Left lung (tissue), 10 donors: Measurements from ENCODE around the gene NHS. TPM values are rescaled to one million over a fixed set of nuclear protein-coding genes. Genes with fewer than 3 reads are reported as not detected.

Experiments
- ATAC-seq: fragments of 200-7000 bp; cut with Tn5 transposase; one replicate; pipeline ENCODE4 v1.9.1; 2020; ENCODE audit warnings: moderate library complexity
- DNase-seq, 4 donors: peaks; one replicate each; pipeline ENCODE4 v3.0.0-alpha.2; 2013 to 2020
- H3K27ac ChIP-seq, 2 donors: fragments of 200-600 bp; sonication (generic) in 1 of 2; one replicate each; pipeline versions ENCODE4 v1.5.0 to v1.8.0; 2020 to 2021
- H3K27me3 ChIP-seq, 2 donors: fragments of 200-600 bp; sonication (generic) in 1 of 2; one replicate each; pipeline versions ENCODE4 v1.5.0 to v1.8.0; 2020 to 2021
- H3K36me3 ChIP-seq, 2 donors: fragments of 200-600 bp; sonication (generic) in 1 of 2; one replicate each; pipeline versions ENCODE4 v1.5.0 to v1.8.0; 2020 to 2021
- H3K4me1 ChIP-seq, 2 donors: fragments of 200-600 bp; one replicate each; pipeline ENCODE4 v1.8.0; 2021
- H3K4me3 ChIP-seq, 2 donors: fragments of 200-600 bp; sonication (generic) in 1 of 2; one replicate each; pipeline versions ENCODE4 v1.5.0 to v1.8.0; 2020 to 2021; ENCODE audit warnings: mild to moderate bottlenecking in 1 of 2
- H3K9me3 ChIP-seq, 2 donors: fragments of 200-600 bp; sonication (generic) in 1 of 2; one replicate each; pipeline versions ENCODE4 v1.5.0 to v1.8.0; 2020 to 2021
- CTCF ChIP-seq, 2 donors: fragments of 200-600 bp; sonication (generic) in 1 of 2; IDR thresholded peaks; one replicate each; pipeline versions ENCODE4 v1.5.0 to v1.8.0; 2021; ENCODE audit warnings: antibody characterized with exemption in 2 of 2
- intact Hi-C, 2 donors: fragments of 100-400 bp; cut with DNase I; formaldehyde crosslinking; loops; one replicate each; pipeline versions ENCODE4 v1.11.2 to v1.14.2; 2022
- polyA plus RNA-seq, 6 donors: library from polyadenylated mRNA; unstranded; fragments of 120-200 nt; gene quantifications; one replicate each; pipeline ENCODE4 v1.2.1, GENCODE V29; 2013; ENCODE audit not compliant: insufficient read length in 6 of 6
- total RNA-seq, 2 donors: library from RNA; stranded (reverse); fragmentation: NEBNext Ultra II Directional; extraction: Animal tissue kit (Norgen Biotek cat#: 25700); gene quantifications; one replicate each; pipeline ENCODE4 v1.2.1, GENCODE V29; 2021
- donor health status: DM: no; HTN: yes; CAD: no.
- donor health status: DM: no; HTN: no; CAD: no.

NHS gene
- total and polyA plus RNA-seq, 8 donors = 1.4 to 8.3 (median 6.5) TPM

DNA sequence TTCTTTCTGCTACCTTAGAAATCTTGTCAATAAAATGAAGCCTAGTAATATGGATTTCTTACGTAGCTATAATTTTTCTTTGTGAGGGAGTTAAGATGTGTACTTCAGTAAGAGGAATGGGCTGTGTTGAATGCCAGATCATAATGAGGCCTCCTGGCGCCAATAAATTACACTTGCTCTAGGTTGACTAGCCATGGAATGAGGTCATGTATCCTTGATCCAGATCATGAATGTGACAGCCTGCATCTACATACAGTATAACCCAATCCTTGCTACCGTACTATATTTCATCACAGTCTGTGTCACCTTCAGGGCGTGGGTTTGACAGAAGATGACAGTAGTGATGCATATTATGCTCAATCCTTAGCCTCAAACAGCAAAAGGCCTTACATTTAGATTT, 36.2 kb downstream of the NHS start:
- TF ChIP-seq CTCF (IDR thresholded peaks at IDR 0.05) = no peak
- H3K4me1 ChIP-seq = no peaks in the 10 kb centered on the region
- H3K4me3 ChIP-seq = no peak overlapping the region
- intact Hi-C loops = no loop called here
- no peaks in the 10 kb centered on the region for H3K9me3 ChIP-seq
- DNase-seq = no peak
- no peak for ATAC-seq
- H3K36me3 ChIP-seq = no peaks in the 10 kb centered on the region
- H3K27ac ChIP-seq = no peak overlapping the region
- no peaks in the 10 kb centered on the region for H3K27me3 ChIP-seq

GRCh38 chrX:17412692-17413091, 37.7 kb downstream of the NHS start:
- H3K4me3 ChIP-seq = no peak overlapping the region
- H3K27me3 ChIP-seq = no peaks in the 10 kb centered on the region
- no peaks in the 10 kb centered on the region for H3K9me3 ChIP-seq
- no peaks in the 10 kb centered on the region for H3K4me1 ChIP-seq
- intact Hi-C loops = no loop called here
- TF ChIP-seq CTCF (IDR thresholded peaks at IDR 0.05) = no peak
- no peaks in the 10 kb centered on the region for H3K36me3 ChIP-seq
- no peak overlapping the region for H3K27ac ChIP-seq
- DNase-seq (no peak), ATAC-seq (no peak)

- no peak for ATAC-seq
- no peak overlapping the region for H3K4me3 ChIP-seq
- TF ChIP-seq CTCF (IDR thresholded peaks at IDR 0.05) = no peak
- H3K27me3 ChIP-seq = no peaks in the 10 kb centered on the region
- no peak for DNase-seq
- no peaks in the 10 kb centered on the region for H3K4me1 ChIP-seq
- no peaks in the 10 kb centered on the region for H3K9me3 ChIP-seq
- no peak overlapping the region for H3K27ac ChIP-seq
- H3K36me3 ChIP-seq = no peaks in the 10 kb centered on the region
- intact Hi-C loops = no loop called here
Observed at GRCh38 chrX:17413228-17413627, 38.2 kb downstream of the NHS start.

DNA sequence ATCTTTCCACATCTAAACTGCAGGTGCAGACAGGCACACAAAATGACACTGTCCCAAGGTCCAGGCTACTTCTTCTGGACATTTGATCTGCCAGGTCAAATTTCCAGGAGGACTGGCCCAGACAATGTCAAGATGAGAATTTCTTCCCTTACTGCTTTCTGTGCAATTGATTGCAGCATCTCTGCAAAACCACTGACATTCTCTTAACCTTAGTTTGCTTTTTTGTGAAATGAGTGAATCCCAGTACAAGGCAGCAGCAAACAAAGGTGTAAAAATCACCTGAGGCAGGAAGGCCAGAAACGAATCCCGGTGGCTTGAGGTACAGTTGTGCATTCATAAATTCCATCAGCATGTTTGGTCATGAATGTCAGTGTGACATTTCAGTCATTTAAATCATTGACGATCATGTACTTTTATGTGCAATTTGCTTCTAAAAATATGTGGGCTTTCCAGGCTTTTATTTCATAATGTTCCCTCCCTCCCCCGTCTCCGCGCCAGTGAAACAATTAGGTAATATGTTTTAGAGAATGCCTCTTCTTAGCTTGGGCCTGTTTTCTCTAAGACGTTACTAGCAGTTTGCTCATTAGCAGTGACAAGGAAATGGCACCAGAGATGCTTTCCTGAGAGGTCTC, 39.1 kb downstream of the NHS start:
- H3K4me1 ChIP-seq = no peaks in the 10 kb centered on the region
- ATAC-seq (no peak), DNase-seq (no peak)
- intact Hi-C loops = no loop called here
- no peak for TF ChIP-seq CTCF (IDR thresholded peaks at IDR 0.05)
- no peaks in the 10 kb centered on the region for H3K9me3 ChIP-seq
- no peaks in the 10 kb centered on the region for H3K27me3 ChIP-seq
- H3K27ac ChIP-seq = no peak overlapping the region
- no peaks in the 10 kb centered on the region for H3K36me3 ChIP-seq
- no peak overlapping the region for H3K4me3 ChIP-seq

DNA sequence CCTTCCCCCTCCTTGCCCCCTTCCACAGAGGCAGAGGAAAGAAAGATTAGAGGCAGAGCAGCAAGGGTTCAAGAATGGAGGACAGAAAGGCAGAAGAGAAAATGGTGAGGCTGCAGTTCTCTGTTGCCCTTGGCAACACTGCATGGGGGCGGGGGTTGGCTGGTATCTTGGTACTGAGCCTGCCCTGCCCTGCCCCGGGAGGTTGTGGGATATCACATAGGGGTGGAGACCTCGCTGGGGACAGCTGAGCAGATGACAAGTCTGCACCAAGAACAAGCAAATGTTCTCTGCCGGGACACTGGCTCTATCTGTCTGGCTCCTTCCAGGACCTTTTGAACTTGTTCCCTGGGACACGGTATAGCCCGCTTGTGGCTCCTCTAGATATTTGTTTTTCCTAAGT, 39.8 kb downstream of the NHS start:
- intact Hi-C loops = no loop called here
- Histone ChIP-seq H3K4me3 (no peak overlapping the region), H3K9me3 (no peaks in the 10 kb centered on the region), H3K27ac (no peak overlapping the region), H3K36me3 (no peaks in the 10 kb centered on the region), H3K4me1 (no peaks in the 10 kb centered on the region), H3K27me3 (no peaks in the 10 kb centered on the region)
- ATAC-seq = no peak
- DNase-seq = no peak
- no peak for TF ChIP-seq CTCF (IDR thresholded peaks at IDR 0.05)
